ENCODE measurements around the gene ZNF398.

GRCh38 chr7:149130572-149131198 is 16.6 kb upstream of the ZNF398 start:
- TF ChIP-seq EZH2 (IDR thresholded peaks at IDR 0.05) (no peak), CTCF (IDR thresholded peaks at IDR 0.05) (no peak), EZH2phosphoT487 (IDR thresholded peaks at IDR 0.05) (no peak)
